GM18511 (cell line): ENCODE measurements around the gene SLC6A3.
"Not testable (repeated sequence)": the region's sequence is repeated elsewhere in the genome, so short reads cannot be mapped to it uniquely, and the experiment has no call there.

Experiments used
- ATAC-seq: cut with Tn5 transposase; IDR thresholded peaks from one replicate; pipeline ENCODE4 v1.9.1; 2021; ENCODE audit warnings: mild to moderate bottlenecking, moderate library complexity; ENCODE audit not compliant: unreplicated experiment

The SLC6A3 gene

DNA sequence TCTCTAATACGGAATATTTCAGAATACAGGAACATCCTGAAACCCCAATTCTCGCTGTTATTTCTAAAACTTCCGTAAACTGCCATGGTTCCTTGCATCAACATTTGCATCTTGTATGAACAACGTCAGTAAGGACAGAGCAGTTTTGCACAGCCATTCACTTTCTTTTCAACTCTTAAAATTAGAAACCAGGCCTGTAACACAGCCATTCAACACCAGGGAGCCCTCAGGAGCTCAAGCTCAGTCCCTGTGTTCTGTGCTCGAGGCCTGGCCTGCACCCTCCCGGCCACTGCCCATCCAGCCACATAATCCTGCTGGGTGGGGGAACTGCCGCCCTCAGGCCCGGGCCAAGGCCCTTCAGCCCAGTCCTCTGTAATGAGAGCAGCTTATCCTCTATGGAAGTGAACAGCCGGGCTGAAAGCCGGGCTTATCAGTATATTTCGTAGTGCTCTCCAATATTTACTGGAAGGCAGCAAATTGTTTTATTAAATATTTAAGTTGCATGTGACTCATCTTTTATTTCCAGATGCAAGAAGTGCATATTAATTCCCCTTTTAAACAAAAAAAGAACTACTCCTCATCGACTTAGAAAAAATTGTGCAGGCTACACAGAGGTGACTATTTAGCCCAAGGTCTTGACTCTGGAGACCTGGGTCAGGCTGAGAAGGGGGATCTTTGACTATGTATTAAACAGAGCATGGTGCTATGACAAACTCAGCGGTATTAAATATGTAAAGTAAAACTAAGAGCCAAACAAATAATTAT, 33.2 kb upstream of the SLC6A3 start:
- ATAC-seq, result no peak

DNA sequence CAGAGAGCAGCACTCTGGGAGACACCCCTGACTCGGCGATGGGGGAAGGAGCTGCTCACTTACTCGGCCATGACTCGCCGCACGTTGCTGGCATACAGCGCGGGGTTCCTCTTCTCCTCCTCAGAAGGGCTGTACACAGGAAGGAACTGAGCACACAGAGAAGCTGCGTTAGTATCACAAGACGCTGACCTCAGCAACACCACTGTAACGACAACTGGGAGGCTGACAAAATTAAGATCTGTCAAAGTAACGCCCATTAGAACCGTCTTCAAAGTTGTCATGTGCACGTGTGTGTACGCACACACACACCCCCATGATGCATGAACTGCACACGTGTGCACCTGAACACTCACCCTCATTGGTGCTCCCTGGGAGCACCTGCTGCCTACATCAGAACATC, 32.1 kb upstream of the SLC6A3 start:
- no peak for ATAC-seq

DNA sequence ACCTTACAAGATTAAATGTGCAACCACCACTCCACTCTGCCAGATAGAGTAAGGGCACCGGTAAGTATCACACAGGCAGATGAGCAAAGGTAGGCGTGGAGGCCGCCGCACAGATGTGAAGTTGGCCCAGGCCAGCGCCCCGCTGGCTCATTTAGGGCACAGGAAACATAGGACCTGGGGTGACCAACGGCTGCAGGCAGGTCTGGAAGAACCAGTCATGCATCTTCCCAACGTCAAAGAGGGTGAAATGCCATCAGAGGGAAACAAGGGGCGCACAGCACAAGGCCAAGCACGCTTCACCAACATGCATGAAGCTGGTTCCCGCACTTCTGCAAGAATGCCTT, 31.7 kb upstream of the SLC6A3 start:
- ATAC-seq, result no peak

DNA sequence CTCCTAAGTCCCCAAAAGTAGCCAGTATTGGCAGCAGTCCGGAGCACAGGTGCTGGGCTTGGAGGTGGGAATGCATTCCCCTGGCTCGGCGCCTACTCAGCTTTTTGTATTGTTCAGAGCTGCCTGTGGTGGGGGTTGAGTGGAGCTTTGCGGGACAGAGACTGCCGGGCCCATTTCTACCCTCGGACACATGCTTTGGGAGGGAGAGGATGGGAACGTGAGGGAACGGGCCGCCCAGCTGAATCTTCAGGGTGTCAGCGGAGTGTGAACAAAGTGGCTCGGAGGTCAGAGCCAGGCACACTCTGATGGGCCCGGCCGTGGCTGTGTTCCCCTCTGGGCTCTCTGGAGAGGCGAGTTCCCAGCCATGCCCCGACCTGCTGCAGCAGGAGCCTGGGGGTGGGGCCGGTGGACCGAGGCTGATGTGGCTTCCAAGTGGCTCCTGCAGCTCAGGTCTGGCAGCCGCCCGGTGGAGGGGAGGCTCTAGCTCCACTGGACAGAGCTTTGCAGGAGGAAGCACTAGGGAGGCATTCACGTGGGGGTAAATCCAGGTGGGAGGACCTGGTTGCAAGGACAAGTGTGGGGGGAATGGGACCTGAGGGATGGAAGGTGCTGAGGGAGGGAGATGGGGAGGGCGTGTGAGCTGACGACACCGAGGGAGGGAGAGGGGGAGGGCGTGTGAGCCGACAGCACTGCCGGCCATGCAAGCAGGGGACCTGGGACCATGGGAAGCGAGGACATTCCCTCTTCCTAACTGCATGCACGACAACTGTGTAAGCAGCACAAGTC, 31.1 kb upstream of the SLC6A3 start:
- ATAC-seq, result no peak

DNA sequence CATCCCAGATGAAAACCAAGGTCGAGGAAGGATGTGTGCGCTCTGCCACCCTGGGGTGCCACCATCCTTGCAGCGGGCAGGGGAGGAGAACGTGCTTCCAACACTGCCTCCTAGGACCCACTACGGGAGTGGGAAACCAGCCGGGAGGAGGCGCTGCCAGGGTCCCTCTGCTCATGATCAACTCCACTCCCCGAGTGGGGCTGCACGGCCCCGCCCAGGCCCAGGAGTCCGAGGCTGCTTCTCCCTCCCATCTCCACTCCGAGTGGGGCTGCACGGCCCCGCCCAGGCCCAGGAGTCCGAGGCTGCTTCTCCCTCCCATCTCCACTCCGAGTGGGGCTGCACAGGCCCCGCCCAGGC, 30.3 kb upstream of the SLC6A3 start:
- ATAC-seq, result not testable (repeated sequence)

DNA sequence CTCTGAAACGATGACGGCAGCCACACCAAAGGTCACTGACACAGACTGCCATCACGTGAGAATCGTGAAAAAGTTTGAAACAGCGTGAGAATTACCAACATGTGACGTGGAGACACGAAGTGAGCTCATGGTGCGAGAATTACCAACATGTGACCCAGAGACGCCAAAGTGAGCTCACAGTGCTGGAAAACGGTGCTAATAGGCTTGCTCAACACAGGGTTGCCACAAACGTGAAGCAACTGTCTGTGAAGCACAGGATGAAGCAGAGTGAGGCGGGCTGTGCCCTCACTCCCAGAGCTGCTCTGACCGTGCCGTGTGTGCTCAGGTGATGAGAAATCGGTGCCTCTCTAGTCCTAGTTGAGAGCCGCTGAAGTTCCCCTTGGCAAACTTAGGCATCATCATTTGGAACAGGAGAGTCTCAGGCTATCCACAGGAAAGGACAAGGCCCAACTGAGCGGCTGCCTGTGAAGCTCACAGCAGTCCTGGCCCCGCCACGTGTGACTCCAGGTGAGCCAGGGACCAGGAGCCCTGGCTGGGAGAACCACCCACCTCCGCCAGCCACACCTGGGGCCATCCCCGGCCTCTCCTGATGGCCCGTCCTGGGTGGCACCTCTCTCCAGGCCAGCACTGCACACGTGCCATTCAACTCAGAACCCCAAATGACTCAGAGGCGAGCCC, 29.8 kb upstream of the SLC6A3 start:
- ATAC-seq, result no peak

DNA sequence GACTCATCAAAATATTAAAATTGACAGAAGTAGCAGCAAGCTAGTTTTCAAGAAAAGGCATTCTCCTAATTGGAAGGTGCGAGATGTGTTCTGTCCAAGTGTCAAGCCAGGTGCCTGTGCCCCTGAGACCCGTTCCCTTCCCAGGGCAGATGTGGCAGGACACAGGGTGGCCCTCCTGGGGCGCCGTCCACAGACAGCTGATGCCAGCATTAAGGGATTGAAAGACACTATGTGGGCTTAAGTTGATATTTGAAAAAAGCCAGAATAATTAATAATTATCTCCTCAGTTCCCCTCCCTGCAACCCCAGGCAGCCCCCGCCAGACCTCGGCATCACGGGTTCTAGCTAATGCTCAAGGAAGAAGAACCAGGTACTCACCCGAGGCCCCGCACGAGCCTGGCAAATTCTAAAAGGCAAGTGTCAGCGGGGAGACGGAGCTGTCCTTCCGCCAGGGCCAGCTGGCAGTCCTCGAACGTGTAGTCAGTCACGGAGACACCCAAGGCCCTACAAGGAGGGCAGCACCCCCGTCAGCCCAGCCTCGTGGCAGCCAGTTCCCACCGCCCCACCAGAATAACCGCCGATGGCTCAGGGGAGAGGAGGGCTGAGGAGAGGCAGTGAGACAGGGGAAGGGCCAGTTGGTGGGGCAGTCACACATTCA, 29.1 kb upstream of the SLC6A3 start:
- no peak for ATAC-seq

DNA sequence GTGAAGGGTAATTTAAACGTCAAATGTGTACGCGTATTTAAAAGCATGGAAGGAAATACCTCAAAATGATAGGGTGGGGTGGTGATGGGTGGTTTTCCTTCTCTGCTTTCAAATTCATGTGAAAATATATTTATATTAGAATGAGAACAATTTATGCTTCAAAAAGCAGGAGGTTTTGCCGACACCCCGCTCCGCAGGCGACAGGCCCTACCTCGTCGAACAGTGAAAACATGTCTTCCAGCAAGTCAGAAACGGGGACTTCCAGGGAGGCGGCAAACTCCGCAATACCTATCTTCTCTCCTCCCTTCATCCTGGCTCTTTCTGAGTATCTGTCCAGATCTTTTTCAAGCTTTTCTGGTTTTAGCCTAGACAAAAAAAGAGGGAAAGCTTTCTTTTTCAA, 28.5 kb upstream of the SLC6A3 start:
- no peak for ATAC-seq

DNA sequence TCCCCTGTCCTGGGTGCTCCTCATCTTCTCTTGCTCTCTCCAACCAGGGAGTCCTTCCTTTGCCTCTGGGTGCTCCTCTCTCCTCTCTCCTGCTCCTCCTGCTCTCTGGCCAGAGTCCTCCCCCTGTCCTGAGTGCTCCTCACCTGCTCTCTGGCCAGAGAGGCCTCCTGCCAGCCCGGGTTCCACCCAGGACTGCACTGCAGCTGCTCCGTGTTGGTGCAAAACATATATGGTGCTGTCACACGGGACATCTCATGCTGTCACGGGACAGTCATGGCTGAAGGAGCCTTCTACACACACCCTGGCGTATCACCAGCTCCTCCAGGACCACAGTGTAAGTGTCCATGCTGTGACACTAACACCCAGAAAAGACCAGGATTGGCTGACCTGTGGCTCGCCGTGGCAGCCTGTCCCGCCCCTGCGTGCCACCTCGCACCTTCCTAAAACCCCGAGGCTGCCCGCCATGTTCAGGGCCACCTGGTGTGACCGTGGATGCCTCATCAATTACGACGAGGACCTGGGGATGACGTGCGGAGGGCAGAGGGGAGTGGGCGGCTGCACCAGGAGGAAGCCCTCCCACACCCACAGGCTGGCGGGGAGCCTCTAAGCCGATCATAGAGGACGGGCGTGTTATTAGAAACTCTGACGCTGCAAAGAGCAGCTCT, 27.9 kb upstream of the SLC6A3 start:
- no peak for ATAC-seq

DNA sequence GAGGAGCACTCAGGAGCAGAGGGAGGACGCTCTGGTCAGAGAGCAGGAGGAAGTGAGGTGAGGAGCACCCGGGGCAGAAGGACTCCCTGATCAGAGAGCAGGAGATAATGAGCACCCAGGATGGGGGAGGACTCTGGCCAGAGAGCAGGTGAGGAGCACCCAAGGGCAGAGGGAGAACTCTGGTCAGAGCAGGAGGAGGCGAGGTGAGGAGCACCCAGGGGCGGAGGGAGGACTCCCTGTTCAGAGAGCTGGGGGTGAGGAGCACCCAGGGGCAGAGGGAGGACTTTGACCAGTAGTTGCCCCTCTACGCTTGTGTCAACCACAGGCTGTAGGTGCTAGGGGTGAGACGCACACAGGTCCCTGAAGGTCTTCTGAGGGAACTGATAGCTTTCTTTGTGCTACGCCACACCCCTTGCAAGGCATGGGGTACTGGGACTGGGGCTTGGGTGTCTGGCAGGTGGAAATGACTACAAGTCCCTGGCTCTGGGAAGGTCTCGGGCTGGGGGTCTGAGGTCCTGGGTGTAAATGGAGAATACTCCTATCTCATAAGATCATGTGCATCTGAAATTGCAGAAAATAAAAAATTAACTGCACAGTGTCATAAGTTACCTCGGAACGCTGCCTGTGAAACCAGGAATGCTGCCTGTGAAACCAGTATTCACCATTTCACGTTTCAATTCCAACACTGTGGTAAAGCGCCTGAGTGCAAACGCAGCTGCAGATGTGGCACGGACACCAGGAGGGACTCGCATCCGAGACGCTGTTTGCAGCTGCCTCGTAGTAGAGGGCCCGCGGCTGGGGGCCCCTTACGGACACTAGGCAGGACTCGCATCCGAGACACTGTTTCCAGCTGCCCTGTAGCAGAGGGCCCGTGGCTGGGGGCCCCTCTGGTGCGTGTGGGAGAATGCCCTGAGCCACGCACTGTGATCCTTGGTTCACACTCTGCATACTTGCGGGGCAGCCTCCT, 27.0 kb upstream of the SLC6A3 start:
- no peak for ATAC-seq

DNA sequence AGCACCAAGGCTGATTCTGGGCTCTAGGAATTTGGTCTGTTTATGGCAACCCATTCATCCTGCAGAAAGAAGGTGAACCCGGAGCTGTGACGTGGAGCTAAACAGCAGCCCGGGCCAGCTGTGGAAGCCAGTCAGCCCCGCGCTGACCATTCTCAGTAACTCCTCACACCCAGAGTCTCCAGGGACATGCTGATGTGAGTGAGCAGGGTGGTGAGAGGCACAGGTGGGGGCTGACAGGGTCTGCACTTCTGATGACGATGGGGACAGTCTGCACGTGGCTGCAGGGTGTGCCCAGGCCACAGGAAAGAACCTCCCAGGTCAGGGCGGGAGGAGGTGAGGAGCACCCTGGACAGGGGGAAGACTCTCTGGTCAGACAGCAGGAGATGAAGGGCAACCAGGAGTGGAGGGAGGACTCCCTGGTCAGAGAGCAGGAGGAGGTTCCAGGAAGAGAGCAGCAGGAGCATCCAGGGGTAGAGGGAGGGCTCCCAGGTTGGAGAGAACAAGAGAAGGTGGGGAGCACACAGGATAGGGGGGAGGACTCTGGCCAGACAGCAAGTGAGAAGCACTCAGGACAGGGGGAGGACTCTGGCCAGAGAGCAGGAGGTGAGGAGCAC, 26.1 kb upstream of the SLC6A3 start:
- no peak for ATAC-seq

DNA sequence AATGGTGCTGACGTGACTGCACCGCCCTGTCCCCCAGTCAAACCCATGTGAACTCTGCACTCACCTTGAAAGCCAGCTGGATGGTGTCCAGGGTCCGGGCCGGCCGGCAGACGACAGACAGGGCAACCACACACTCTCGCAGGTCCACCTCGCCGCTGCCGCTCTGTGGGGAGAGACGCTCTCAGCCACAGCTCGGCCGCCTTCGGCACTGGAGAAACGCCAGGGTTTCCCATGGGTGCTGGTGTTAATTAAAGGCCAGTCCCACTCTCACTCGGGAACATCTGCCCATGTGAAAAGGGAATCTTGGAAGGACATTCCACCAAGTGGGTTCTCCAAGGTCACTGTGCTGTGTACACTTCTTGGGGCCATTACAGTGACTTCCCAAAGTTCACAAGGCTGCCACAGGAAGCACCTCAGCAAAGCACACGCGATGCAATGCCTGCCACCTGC, 25.5 kb upstream of the SLC6A3 start:
- no peak for ATAC-seq

DNA sequence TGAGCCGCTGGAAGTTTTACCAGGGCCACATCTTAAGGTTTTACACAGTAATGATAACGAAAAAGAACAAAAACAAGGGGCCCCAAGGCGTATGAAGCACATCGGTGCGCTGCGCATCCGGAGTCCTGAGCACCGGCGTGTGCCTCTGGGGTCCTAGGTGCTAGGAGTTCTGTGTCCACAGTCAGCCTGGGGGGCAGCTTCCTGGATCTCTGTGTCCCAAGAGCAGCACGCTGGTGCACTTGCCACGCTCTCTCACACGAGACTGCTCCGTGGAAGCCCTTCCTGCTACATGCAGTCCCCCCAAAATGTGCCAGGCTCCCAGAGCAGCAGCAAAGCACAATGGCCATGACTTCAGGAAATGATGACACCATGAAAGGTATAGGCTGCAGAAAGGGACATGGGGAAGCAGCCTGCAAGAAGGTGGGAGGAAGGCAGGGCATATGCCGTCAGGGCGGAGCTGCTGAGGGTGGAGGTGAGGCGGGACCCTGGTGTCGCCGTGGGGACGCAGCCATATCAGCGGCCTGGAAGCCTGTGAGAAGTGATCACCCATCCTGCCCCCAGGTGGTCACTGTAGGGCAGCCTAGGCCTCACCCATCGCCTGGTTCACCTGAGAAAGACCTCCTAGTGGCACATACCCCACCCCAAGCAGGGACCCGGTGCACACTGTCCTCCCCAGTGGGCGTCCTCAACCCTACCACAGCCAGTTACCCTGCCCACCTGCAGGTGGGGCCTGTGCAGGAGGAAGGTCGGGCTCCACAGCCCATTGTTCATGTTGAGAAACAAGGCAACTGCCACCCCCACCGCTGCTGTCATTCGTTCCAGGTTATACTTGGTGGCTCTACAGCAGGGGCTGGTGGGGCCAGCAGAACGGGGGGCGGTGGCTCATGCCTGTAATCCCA, 23.6 kb upstream of the SLC6A3 start:
- ATAC-seq, result no peak

DNA sequence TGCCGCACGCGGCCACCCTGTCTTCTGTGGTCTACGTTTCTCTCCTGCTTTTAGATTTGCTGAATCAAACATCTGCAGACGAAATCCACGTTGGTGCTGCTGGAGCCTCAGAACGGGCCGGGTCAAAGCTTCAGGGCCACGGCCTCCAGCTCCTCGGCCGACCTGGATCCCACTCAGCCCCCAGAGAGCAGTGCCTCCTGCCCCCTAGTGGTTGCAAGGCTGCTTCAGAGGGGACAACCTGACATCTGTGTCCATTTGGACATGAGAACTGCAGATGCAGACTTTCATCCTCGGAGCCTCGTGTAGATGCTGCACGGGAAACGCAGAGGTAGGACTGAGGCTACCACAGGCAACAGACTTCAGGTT, 23.0 kb upstream of the SLC6A3 start:
- ATAC-seq, result no peak

DNA sequence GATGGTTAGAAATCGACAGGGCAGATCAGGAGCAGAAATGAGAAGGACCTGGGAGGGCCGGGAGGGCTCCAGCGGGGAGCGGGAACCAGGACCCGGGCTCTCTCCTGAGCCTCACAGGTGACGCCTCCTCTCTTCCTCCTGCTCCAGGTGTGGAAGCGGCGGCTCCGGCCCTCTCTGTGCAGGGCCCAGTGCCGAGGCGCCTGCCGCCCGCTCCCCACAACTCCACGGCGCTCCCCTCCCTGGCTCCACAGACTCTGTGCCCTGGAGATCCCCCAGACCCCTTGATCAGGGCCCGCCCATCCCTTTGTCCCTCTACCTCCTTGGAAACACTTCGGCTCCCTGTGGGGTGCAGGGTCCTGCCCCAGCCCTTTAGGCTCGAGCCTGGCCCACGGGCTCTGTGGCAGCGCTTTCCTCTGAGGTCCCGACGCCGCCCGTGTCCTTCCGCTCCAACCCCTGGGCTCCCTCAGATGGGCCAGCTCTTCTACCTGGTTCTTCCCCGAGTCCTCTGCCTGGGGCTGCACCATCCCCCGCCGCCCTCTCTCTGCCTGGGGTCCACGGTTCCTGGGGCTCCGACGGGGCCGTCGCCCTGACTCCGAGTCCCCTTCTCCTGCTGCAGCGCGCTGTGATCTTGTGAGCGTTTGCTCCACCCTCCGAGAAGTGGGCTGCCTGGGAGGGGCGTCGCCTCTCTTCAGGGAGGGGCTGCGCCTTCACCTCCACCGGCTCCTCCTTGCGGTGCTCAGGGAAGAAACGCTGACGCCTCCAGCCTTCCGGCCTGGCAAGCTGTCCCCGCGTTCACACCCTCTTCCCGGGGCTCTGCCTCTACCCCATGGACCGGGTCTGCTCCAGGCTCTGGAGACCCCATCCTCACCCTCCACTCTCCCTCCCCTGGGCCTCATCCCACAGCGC, 22.4 kb upstream of the SLC6A3 start:
- ATAC-seq, result no peak

DNA sequence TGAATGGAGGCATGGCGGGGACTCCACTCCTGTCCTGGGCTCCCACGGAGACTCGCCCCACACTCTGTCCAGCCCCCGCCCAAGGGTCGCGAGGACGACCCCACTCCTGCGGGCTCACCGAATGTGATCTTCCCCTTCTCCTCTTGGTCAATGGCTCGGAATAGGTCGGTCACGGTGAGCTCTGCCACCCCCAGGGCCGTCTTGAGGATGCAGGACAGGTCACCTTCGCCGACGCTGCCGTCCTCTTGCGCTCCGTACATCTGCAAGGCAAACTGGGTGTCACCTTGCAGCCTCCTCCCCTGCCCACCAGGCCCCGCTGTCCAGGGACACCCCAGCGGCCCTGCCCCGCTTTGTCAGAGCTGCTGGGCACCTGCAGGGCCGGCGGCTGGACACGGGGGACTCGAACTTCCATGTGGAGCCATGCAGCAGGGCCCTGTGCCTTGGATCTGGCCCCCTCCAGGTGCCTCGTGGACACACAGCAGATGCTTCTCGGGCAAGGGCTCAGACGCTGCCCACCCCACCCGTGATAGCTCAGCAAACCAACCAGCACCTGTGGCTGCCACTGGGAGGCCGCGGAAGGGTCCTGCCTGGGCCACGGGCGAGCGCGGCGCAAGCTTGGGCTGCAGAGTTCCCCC, 21.5 kb upstream of the SLC6A3 start:
- ATAC-seq, result no peak

DNA sequence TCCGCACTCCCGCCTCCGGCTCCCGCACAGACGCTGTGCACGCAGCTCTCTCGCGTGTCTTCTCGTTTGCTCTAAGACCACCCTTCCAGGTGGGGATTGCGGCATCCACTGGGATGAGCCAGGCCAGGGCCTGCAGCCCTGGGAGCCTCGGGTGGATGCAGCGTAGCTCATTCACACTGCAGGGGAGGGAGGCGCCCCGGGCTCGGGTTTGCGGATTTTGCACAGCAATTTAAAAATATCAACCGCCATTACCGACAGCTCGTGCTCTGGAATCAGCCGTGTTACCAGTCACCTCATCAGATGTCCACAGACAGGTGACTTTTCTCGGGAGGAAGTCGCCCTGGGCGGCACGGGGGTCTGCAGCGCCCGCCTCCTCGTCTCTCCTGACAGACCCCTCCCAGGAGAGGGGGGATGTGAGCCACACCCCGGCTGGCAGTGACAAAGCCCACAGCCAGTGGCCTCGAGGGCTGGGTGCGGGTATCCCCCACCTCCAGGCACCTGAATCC, 20.8 kb upstream of the SLC6A3 start:
- ATAC-seq, result no peak
